ENCODE results near the gene THUMPD3.
A peak's percentile ranks its signal among the peaks of the same experiment; 100 is the strongest.

THUMPD3 gene
- 35.4 to 52.6 (median 39.3) reads per million in 3 donors for total RNA-seq

- Histone ChIP-seq H3K36me3 (ENCODE audit: control insufficient read depth, insufficient read depth, low read length) (peaks cover 16% of the 10 kb centered on the region), H3K4me1 (ENCODE audit: control insufficient read depth, insufficient read depth, low read length, poor library complexity, severe bottlenecking) (no peaks in the 10 kb centered on the region), H3K9me3 (ENCODE audit: control insufficient read depth, low read length) (no peaks in the 10 kb centered on the region), H3K27me3 (replicated peaks; ENCODE audit: control insufficient read depth, insufficient read depth, low read length, poor library complexity, severe bottlenecking) (no peaks in the 10 kb centered on the region), H3K4me3 (ENCODE audit: insufficient read depth, low read depth, low read length, poor library complexity, severe bottlenecking) (peak within 1 kb of the TSS; percentile 86), H3K27ac (ENCODE audit: insufficient read depth, low read length, poor library complexity, severe bottlenecking) (peak within 1 kb of the TSS; percentile 94)
- DNase-seq = peak; percentile 81 to 88 (median 86)
Measured at GRCh38 chr3:9362731-9363530, at the start of gene THUMPD3. TSS of gene THUMPD3 (plus strand) at chr3:9363054. CDS start at chr3:9365069, 2,015 bp downstream.

- H3K9me3 ChIP-seq (ENCODE audit: control insufficient read depth, low read length) = no peaks in the 10 kb centered on the region
- H3K27ac ChIP-seq (ENCODE audit: insufficient read depth, low read length, poor library complexity, severe bottlenecking) = no peak overlapping the region
- no peak overlapping the region for H3K4me3 ChIP-seq (ENCODE audit: insufficient read depth, low read depth, low read length, poor library complexity, severe bottlenecking)
- no peaks in the 10 kb centered on the region for H3K27me3 ChIP-seq (replicated peaks; ENCODE audit: control insufficient read depth, insufficient read depth, low read length, poor library complexity, severe bottlenecking)
- H3K4me1 ChIP-seq (ENCODE audit: control insufficient read depth, insufficient read depth, low read length, poor library complexity, severe bottlenecking) = no peaks in the 10 kb centered on the region
- no peak for DNase-seq
- H3K36me3 ChIP-seq (ENCODE audit: control insufficient read depth, insufficient read depth, low read length) = no peaks in the 10 kb centered on the region
Measured at GRCh38 chr3:9314796-9315195, 48.1 kb upstream of the THUMPD3 start.

GRCh38 chr3:9316881-9317361 lies 45.9 kb upstream of the THUMPD3 start:
- DNase-seq = no peak
- Histone ChIP-seq H3K36me3 (ENCODE audit: control insufficient read depth, insufficient read depth, low read length) (no peaks in the 10 kb centered on the region), H3K9me3 (ENCODE audit: control insufficient read depth, low read length) (no peaks in the 10 kb centered on the region), H3K27me3 (replicated peaks; ENCODE audit: control insufficient read depth, insufficient read depth, low read length, poor library complexity, severe bottlenecking) (no peaks in the 10 kb centered on the region), H3K4me1 (ENCODE audit: control insufficient read depth, insufficient read depth, low read length, poor library complexity, severe bottlenecking) (no peaks in the 10 kb centered on the region), H3K27ac (ENCODE audit: insufficient read depth, low read length, poor library complexity, severe bottlenecking) (no peak overlapping the region), H3K4me3 (ENCODE audit: insufficient read depth, low read depth, low read length, poor library complexity, severe bottlenecking) (no peak overlapping the region)

GRCh38 chr3:9322780-9323179 lies 40.1 kb upstream of the THUMPD3 start:
- no peak for DNase-seq
- Histone ChIP-seq H3K36me3 (ENCODE audit: control insufficient read depth, insufficient read depth, low read length) (no peaks in the 10 kb centered on the region), H3K4me1 (ENCODE audit: control insufficient read depth, insufficient read depth, low read length, poor library complexity, severe bottlenecking) (no peaks in the 10 kb centered on the region), H3K27me3 (replicated peaks; ENCODE audit: control insufficient read depth, insufficient read depth, low read length, poor library complexity, severe bottlenecking) (no peaks in the 10 kb centered on the region), H3K27ac (ENCODE audit: insufficient read depth, low read length, poor library complexity, severe bottlenecking) (no peak overlapping the region), H3K4me3 (ENCODE audit: insufficient read depth, low read depth, low read length, poor library complexity, severe bottlenecking) (no peak overlapping the region), H3K9me3 (ENCODE audit: control insufficient read depth, low read length) (no peaks in the 10 kb centered on the region)

GRCh38 chr3:9324944-9325343 lies 37.9 kb upstream of the THUMPD3 start:
- Histone ChIP-seq H3K36me3 (ENCODE audit: control insufficient read depth, insufficient read depth, low read length) (no peaks in the 10 kb centered on the region), H3K27me3 (replicated peaks; ENCODE audit: control insufficient read depth, insufficient read depth, low read length, poor library complexity, severe bottlenecking) (no peaks in the 10 kb centered on the region), H3K9me3 (ENCODE audit: control insufficient read depth, low read length) (no peaks in the 10 kb centered on the region), H3K4me3 (ENCODE audit: insufficient read depth, low read depth, low read length, poor library complexity, severe bottlenecking) (no peak overlapping the region), H3K4me1 (ENCODE audit: control insufficient read depth, insufficient read depth, low read length, poor library complexity, severe bottlenecking) (no peaks in the 10 kb centered on the region), H3K27ac (ENCODE audit: insufficient read depth, low read length, poor library complexity, severe bottlenecking) (no peak overlapping the region)
- no peak for DNase-seq

GRCh38 chr3:9327578-9327977 lies 35.3 kb upstream of the THUMPD3 start:
- Histone ChIP-seq H3K4me1 (ENCODE audit: control insufficient read depth, insufficient read depth, low read length, poor library complexity, severe bottlenecking) (no peaks in the 10 kb centered on the region), H3K36me3 (ENCODE audit: control insufficient read depth, insufficient read depth, low read length) (no peaks in the 10 kb centered on the region), H3K4me3 (ENCODE audit: insufficient read depth, low read depth, low read length, poor library complexity, severe bottlenecking) (no peak overlapping the region), H3K27me3 (replicated peaks; ENCODE audit: control insufficient read depth, insufficient read depth, low read length, poor library complexity, severe bottlenecking) (no peaks in the 10 kb centered on the region), H3K9me3 (ENCODE audit: control insufficient read depth, low read length) (no peaks in the 10 kb centered on the region), H3K27ac (ENCODE audit: insufficient read depth, low read length, poor library complexity, severe bottlenecking) (no peak overlapping the region)
- no peak for DNase-seq

- no peak for DNase-seq
- Histone ChIP-seq H3K9me3 (ENCODE audit: control insufficient read depth, low read length) (no peaks in the 10 kb centered on the region), H3K4me3 (ENCODE audit: insufficient read depth, low read depth, low read length, poor library complexity, severe bottlenecking) (no peak overlapping the region)
Measured at GRCh38 chr3:9330166-9330703, 32.6 kb upstream of the THUMPD3 start.

GRCh38 chr3:9331171-9331570 lies 31.7 kb upstream of the THUMPD3 start:
- Histone ChIP-seq H3K27me3 (replicated peaks; ENCODE audit: control insufficient read depth, insufficient read depth, low read length, poor library complexity, severe bottlenecking) (no peaks in the 10 kb centered on the region), H3K36me3 (ENCODE audit: control insufficient read depth, insufficient read depth, low read length) (no peaks in the 10 kb centered on the region), H3K9me3 (ENCODE audit: control insufficient read depth, low read length) (no peaks in the 10 kb centered on the region), H3K4me3 (ENCODE audit: insufficient read depth, low read depth, low read length, poor library complexity, severe bottlenecking) (no peak overlapping the region), H3K4me1 (ENCODE audit: control insufficient read depth, insufficient read depth, low read length, poor library complexity, severe bottlenecking) (no peaks in the 10 kb centered on the region), H3K27ac (ENCODE audit: insufficient read depth, low read length, poor library complexity, severe bottlenecking) (no peak overlapping the region)
- no peak for DNase-seq

More at GRCh38 chr3:9330166-9330703, 32.6 kb upstream of the THUMPD3 start:
- H3K27me3 ChIP-seq (replicated peaks; ENCODE audit: control insufficient read depth, insufficient read depth, low read length, poor library complexity, severe bottlenecking) = no peaks in the 10 kb centered on the region
- no peak overlapping the region for H3K27ac ChIP-seq (ENCODE audit: insufficient read depth, low read length, poor library complexity, severe bottlenecking)
- no peaks in the 10 kb centered on the region for H3K4me1 ChIP-seq (ENCODE audit: control insufficient read depth, insufficient read depth, low read length, poor library complexity, severe bottlenecking)
- no peaks in the 10 kb centered on the region for H3K36me3 ChIP-seq (ENCODE audit: control insufficient read depth, insufficient read depth, low read length)

- Histone ChIP-seq H3K36me3 (ENCODE audit: control insufficient read depth, insufficient read depth, low read length) (no peaks in the 10 kb centered on the region), H3K4me3 (ENCODE audit: insufficient read depth, low read depth, low read length, poor library complexity, severe bottlenecking) (no peak overlapping the region), H3K27me3 (replicated peaks; ENCODE audit: control insufficient read depth, insufficient read depth, low read length, poor library complexity, severe bottlenecking) (no peaks in the 10 kb centered on the region), H3K9me3 (ENCODE audit: control insufficient read depth, low read length) (no peaks in the 10 kb centered on the region), H3K4me1 (ENCODE audit: control insufficient read depth, insufficient read depth, low read length, poor library complexity, severe bottlenecking) (no peaks in the 10 kb centered on the region), H3K27ac (ENCODE audit: insufficient read depth, low read length, poor library complexity, severe bottlenecking) (no peak overlapping the region)
- DNase-seq = no peak
Measured at GRCh38 chr3:9332250-9333030, 30.4 kb upstream of the THUMPD3 start.
